Measurements from ENCODE around the gene OAS1.
"Not testable (repeated sequence)": the region's sequence is repeated elsewhere in the genome, so short reads cannot be mapped to it uniquely, and the experiment has no call there.

Gene OAS1

DNA sequence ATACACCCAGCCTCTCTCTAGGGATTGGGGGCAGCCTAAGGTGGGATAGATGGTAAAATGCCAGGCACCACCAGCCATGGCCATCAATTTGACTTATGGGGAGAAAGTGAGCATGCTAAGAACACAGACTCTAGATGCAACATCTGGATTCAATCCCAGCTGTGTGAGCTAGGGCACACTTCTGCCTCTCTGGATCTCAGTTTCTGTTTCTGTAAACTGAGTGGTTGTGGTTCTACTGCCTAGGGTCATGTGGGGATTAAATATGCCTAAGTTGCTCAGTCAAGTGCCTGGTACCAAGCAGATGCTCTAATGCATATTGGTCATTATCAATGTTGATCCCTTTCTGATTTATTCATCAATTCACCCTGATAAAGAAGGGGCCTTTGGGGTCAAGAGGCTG is 12.6 kb upstream of the OAS1 start:
- no peak for DNase-seq (ENCODE audit: low read depth)
- no peak overlapping the region for H3K4me3 ChIP-seq (ENCODE audit: low read depth, low read length)

DNA sequence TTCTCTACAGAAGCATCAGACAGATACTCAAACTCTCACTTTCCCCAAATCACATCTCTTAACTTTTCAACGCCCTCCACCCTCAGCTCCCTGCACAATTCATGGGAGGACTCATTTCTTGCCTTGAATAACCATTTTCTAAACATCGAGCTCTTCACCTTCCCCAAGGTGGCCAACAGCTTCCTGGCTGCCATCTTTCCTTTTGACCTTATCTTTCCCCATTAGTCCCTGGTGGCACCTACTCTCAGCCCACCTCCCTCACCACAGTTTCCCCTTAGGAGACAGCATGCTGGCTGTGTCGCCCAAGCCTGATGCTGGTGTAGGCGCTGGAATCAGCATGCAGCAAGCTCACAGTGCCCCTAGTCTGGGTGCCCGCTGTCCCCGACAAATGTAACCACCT is 8.4 kb upstream of the OAS1 start:
- no peak overlapping the region for H3K4me3 ChIP-seq (ENCODE audit: low read depth, low read length)
- no peak for DNase-seq (ENCODE audit: low read depth)

DNA sequence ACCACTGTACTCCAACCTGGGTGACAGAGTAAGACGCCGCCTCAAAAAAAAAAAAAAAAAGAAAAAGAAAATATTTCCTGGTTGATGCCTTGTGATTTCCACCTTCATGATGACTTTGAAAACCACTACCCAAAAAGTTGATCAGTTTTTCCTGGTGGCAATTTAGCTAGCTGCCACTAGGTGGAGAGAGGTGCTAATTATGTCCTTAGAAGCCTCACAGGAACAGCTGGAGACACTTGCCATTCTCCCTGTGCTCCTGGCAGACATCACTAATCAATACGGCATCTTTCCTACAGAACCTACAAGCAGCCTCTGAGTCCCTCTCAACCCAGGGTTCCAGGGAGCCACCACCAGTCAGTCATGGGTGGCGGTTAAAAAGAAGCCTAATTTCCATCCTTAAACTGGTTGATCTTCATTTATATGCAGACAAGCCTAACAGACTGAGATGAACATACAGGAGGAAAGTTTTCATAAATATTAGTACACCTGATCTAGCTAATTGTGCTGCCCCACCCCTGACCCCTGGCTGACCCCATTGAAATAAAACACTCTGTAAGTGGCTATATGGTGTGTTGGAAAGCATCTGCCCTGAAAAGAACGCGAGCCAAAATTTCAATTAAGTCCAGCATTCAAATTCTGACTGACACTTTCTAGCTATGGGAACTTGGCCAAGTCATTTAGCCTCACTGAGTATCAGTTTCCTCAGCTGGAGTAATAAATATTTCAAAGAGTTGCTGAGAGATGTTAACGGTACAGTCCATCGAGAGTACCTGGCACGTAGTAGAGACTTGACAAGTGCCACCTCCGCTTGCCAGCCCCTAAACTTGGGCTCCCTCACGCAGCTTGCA is 6.2 kb upstream of the OAS1 start:
- H3K4me3 ChIP-seq (ENCODE audit: low read depth, low read length): no peak overlapping the region
- DNase-seq (ENCODE audit: low read depth): no peak

DNA sequence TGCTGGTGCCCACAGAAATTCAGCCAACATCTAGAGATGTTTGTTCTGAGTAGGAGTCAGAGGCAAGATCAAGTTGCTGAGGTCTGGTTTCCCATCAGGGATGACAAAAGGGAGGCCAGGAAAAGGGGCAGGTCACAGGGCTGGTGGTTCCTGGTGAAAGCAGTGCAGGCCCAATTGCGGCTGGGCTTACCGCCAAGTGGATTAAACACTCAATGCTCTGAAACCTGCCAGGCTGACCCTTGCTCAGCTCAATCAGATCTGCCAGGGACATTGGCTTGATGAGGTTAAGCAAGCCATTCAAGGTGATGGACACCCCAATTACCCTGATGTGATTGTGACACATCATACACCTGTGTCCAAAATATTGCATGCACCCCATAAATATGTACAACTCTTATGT is 5.5 kb upstream of the OAS1 start:
- no peak for DNase-seq (ENCODE audit: low read depth)
- no peak overlapping the region for H3K4me3 ChIP-seq (ENCODE audit: low read depth, low read length)

DNA sequence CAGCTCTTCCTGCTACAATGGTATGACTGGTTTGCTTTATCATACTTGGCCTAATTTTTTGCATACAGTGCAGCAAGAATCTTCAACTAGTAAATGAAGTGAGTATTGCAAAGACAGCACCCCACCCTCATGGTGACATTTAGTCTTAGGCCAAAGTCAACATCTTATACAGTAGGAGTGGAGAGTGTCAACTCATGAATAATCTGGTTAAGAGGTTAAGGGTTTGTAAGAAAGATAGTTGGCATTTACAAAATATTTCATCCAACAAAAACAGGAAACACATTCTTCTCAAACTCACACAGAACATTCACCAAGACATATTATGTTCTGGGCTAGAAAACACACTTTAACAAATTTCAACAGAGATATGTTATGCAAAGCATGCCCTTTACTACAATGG is 2.2 kb upstream of the OAS1 start:
- H3K4me3 ChIP-seq (ENCODE audit: low read depth, low read length): no peak overlapping the region
- DNase-seq (ENCODE audit: low read depth): no peak

DNA sequence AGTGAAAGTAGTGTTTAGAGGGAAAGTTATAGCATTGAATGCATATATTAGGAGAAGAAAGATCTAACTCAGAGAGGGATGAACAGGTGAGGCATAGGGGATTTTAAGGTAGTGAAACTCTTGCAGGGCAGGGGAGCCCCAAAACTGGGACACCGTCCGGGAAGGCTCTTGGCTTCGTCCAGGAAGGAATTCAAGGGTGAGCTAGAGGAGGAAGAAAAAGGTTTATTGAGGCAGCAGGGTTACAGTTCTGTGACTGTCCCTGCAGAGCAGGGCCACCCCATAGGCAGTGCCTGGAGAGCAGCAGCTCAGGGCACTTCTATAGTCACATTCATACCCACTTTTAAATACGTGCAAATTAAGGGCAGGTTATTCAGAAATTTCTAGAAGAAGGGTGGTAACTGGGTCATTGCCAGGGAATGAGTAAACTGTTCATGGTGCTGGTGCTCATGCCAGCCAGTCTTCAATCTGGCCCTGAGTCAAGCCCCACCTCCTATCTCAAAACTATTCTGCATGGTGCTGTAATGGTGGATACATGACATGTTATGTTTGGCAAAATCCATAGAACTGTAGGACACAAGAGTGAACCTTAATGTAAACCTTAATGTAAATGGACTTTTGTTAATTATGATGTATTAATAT is 1.2 kb upstream of the OAS1 start:
- no peak overlapping the region for H3K4me3 ChIP-seq (ENCODE audit: low read depth, low read length)
- no peak for DNase-seq (ENCODE audit: low read depth)

DNA sequence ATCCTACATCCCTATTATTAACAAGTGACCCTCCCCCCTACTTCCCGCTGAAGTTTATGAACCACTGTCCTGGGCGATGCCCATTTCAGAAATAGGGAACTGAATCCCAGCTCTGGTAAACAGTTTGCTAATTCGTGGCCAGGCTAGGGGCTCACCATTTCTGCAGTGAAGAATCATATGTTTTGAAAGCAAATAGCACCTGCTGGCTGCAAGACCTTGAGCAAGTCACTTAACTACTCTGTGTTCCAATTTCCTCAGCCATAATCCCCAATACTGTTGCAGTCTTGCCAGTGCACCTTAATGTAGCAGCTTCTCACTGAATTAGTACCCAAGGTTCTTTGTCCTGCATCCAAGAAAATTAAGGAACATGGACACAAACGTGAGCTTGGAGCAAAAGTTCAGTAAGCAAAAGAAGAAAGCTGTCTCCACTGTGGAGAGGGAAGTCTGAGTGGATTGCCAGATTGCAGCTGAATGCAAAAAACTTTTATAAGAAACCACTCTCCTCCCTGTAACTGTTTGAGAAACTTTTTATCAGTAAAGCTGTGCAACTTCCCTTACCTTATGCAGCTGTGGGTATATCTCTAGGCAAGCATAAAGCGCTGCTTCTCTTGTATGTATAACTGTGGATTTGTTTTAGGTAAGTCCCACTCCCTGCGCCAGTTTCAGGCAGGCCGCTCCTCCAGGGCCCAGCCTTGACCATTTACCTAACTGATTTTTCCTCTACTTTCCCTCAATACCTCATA is 824 bp downstream of the OAS1 start:
- H3K4me3 ChIP-seq (ENCODE audit: low read depth, low read length): no peak overlapping the region
- DNase-seq (ENCODE audit: low read depth): no peak

DNA sequence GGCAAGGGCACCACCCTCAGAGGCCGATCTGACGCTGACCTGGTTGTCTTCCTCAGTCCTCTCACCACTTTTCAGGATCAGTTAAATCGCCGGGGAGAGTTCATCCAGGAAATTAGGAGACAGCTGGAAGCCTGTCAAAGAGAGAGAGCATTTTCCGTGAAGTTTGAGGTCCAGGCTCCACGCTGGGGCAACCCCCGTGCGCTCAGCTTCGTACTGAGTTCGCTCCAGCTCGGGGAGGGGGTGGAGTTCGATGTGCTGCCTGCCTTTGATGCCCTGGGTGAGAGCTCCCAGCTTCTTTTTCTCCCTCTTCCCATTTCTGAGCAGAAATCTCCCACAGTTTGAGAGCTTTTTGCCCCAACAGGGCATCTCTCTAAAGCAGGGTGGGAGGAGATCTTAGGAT is 1.8 kb downstream of the OAS1 start:
- no peak for DNase-seq (ENCODE audit: low read depth)
- no peak overlapping the region for H3K4me3 ChIP-seq (ENCODE audit: low read depth, low read length)

DNA sequence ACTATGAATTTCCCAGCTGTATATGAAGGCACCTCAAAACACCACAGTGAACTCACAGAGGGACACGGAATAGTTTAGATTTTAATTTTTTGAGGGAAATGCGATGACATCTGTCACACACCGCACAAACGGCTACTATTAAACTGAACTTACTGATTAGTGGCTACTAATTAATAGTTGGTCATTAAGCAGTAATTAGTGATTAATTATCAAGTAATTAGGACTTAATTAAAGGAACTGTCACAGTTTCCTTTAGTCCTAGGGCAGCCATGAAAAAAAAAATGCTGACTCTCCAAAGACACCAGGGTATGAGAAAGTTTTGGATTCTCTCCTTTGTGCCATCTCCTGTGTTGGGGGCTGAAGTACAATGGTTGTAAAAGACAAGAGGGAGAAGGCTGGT is 2.9 kb downstream of the OAS1 start:
- no peak for DNase-seq (ENCODE audit: low read depth)
- H3K4me3 ChIP-seq (ENCODE audit: low read depth, low read length): no peak overlapping the region

DNA sequence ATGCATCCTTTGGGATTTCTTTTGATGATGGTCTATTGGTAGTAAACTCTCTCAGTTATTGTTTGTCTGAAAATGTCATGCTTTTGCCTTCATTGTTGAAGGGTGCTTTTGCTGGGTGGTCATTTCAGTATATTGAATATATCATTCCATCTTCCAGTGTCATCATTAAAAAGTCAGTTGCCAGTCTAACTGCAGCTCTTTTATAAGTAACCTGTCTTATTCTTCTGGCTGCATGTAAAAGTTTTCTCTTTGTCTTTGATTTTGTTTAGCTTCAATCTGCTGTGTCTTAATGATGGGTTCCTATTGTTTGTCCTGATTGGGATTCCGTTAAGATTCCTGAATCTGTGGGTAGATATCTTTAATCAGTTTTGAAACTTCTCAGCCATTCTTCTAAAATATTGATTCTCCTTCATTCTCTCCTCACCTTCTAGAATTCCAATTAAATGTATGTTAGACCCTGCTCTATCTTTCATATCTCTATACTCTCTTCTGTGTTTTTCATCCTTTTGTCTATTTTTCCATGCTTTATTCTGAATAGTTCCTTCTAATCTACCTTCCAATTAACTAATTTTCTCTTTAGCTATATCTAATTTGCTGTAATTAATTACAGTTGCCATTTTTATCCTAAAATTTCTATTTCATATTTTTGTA is 6.4 kb downstream of the OAS1 start:
- no peak for DNase-seq (ENCODE audit: low read depth)

DNA sequence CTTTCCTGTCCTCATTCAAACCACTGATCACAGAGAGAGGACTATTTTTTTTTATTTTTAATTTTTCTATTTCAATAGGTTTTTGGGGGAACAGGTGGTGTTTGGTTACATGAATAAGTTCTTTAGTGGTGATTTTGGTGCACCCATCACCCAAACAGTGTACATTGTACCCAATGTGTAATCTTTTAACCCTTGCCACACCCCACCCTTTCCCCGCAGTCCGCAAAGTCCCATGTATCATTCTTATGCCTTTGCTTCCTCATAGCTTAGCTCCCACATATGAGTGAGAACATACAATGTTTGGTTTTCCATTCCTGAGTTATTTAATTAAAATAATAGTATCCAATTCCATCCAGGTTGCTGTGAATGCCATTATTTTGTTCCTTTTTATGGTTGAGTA is 7.1 kb downstream of the OAS1 start:
- not testable (repeated sequence) for H3K4me3 ChIP-seq (ENCODE audit: low read depth, low read length); DNase-seq (ENCODE audit: low read depth)

More for the DNA sequence above, 6.4 kb downstream of the OAS1 start:
- H3K4me3 ChIP-seq (ENCODE audit: low read depth, low read length): no peak overlapping the region

DNA sequence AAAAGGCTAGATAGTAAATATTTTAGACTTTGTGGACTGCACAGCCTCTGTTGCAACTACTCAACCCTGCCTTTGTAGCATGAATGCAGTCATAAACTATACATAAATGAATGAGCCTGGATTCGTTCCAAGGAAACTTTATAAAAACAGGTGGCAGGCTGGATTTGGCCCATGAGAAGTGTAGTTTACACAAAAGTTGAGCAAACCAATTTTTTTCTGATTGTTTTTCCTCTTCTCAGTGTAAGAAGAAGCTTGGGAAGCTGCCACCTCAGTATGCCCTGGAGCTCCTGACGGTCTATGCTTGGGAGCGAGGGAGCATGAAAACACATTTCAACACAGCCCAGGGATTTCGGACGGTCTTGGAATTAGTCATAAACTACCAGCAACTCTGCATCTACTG is 9.5 kb downstream of the OAS1 start:
- no peak for DNase-seq (ENCODE audit: low read depth)
- no peak overlapping the region for H3K4me3 ChIP-seq (ENCODE audit: low read depth, low read length)

DNA sequence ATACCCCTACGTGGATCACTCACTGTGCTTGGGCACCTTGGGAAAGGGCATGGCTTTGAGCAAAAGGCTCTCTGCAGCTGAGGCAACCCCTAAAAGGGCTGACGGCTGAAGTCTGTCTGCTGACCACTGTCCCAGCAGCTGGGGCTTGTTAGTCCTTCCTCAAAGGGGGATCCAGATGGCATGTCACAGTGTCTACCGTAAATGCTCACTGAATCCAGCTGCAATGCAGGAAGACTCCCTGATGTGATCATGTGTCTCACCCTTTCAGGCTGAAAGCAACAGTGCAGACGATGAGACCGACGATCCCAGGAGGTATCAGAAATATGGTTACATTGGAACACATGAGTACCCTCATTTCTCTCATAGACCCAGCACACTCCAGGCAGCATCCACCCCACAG is 12.4 kb downstream of the OAS1 start:
- H3K4me3 ChIP-seq (ENCODE audit: low read depth, low read length): no peak overlapping the region
- DNase-seq (ENCODE audit: low read depth): no peak

DNA sequence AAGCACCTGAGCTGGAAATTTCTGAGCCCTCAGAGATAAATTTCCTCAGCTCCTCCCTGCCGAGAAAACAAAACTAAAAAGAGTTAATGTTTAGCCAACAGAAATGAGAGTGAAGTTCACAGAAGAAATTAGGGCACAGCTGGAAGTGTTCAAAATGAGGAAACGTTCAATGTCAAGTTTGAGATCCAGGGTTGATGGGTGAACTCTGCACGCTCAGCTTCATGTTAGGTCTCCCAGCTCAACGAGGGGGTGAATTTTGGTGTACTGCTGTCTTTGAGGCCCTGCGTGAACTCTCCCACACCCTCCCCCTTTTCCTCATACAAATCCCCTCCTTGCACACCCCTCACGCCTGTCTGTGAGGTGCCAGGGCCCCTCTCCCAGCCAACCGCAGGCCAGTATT is 18.2 kb downstream of the OAS1 start:
- DNase-seq (ENCODE audit: low read depth): no peak

DNA sequence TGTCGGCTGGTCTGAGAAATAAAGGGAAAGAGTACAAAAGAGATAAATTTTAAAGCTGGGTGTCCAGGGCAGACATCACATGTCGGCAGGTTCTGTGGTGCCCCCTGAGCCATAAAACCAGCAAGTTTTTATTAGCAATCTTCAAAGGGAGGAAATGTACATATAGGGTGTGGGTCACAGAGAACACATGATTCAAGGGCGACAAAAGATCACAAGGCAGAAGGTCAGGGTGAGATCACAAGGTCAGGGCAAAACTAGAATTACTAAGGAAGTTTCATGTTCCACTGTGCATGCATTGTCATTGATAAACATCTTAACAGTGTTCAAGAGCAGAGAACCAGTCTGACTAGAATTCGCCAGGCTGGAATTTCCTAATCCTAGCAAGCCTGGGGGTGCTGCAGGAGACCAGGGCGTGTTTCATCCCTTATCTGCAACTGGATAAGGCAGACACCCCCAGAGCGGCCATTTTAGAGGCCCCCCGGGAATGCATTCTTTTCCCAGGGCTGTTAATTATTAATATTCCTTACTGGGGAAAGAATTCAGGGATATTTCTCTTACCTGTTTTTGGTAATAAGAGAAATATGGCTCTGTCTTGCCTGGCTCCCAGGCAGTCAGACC is 19.8 kb downstream of the OAS1 start:
- not testable (repeated sequence) for DNase-seq (ENCODE audit: low read depth); H3K4me3 ChIP-seq (ENCODE audit: low read depth, low read length)

More for the DNA sequence above, 18.2 kb downstream of the OAS1 start:
- no peak overlapping the region for H3K4me3 ChIP-seq (ENCODE audit: low read depth, low read length)

DNA sequence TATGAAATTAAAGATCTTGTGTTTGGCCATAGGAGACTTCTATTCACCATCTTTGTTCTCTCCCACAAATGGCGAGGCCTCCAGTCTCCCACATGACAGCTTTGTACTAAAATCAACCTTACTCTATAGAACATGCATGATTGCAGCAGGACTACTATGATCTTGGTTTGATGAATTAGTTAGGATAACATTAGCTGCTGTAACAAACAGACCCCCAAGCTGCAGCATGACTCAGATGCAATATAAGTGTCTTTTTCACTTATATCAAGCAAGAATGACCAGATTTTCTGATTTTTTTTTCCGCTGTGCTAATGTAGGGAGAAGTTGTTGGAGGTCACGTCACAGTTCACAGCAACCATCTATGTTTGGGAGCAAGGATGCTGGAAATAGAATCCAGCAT is 20.7 kb downstream of the OAS1 start:
- no peak overlapping the region for H3K4me3 ChIP-seq (ENCODE audit: low read depth, low read length)
- no peak for DNase-seq (ENCODE audit: low read depth)

DNA sequence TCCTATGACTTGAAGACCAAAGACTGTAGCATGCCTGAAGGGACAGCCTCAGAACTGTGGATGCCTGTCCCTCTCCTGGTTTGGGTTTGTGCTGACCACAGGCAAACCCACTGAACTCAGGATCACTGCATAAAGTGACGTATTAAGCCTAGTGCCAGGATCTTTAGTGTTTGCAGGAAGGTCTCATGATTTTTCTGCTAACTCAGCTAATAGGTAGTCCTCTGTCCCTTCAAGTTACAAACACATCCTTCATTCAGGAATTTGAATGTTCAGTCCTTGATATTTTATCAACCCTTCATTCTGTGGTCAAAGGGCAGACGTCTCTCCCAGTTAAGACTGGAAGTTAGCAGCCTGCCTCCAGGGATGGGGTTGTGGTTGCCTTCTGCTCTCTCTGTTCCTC is 21.2 kb downstream of the OAS1 start:
- no peak for DNase-seq (ENCODE audit: low read depth)
- H3K4me3 ChIP-seq (ENCODE audit: low read depth, low read length): no peak overlapping the region

DNA sequence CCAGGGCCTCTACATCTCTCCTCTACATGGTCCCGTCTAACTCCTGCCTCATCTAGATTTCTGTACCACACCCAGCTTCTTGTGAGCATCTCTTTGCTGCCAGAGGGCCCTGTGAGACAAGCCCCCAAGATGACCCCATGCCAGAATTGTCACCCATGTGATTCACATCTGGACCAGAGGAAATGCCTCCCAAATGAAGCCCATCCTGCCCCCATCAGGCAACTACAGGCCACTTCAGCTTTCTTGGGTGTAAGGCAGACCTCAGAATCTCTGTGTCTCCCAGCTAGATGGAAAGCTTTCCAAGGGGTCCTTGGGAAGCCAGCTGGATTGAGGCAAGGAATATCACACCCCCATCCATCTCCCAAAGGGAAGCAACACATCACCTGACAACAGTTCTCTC is 22.2 kb downstream of the OAS1 start:
- no peak for DNase-seq (ENCODE audit: low read depth)
- no peak overlapping the region for H3K4me3 ChIP-seq (ENCODE audit: low read depth, low read length)

DNA sequence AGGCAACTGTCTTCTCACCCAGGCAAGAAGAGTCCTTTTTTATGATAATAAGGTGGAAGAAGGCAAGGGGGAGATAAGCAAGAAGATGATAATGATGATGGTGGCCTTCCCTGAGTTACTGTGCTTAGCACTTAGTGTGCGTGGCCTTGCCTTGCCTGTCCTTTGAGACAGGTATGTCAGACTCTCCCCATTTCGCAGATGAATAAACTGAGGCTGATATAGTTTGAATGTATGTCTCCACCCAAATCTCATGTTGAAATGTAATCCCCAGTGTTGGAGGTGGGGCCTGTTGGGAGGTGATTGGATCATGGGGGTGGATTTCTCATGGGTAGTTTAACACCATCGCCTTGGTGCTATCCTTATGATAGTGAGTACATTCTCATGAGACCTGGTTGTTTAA is 23.0 kb downstream of the OAS1 start:
- H3K4me3 ChIP-seq (ENCODE audit: low read depth, low read length): no peak overlapping the region
- DNase-seq (ENCODE audit: low read depth): no peak

DNA sequence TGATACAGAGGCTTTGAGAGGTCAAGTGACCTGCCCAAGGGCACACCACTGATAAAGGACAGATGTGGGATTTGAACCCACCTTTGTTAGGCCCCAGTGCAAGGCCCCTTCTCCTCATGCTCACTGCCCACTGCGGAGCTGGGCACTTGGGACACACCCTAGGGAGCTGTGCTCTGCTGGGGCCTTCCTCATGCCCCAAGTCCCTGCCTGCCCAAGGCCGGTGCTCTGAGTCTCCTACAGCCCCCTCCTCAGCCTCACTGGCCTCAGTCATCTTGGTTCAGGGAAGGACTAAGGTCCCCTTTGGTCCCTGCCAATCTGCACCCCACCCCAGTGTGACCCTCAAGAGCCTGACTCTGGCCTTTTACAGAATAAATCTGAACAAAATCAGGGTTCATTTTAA is 23.6 kb downstream of the OAS1 start:
- no peak for DNase-seq (ENCODE audit: low read depth)

More for the DNA sequence above, 23.6 kb downstream of the OAS1 start:
- no peak overlapping the region for H3K4me3 ChIP-seq (ENCODE audit: low read depth, low read length)
